ENCODE measurements around the gene BTF3.

DNA sequence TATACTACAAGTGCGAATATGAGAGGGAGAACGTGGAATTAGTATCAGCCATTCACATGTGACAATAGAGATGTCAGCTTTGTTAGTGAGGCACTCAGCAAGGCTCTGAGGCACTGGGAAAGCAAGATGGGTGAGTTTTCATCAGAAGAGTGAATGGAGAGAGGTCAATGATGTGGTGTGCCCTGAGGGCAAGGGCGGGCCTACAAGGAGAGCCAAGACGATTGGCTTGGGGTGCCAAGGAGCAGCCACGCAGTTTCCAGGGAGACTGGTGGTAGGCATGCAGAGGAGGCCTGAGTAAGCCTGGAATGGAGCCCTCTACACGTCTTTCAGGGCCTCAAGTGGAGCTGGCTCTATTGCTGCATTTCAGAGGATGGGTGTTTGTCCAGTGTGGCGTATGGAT, 24.7 kb downstream of the BTF3 start:
- TF ChIP-seq, protein P1, sequence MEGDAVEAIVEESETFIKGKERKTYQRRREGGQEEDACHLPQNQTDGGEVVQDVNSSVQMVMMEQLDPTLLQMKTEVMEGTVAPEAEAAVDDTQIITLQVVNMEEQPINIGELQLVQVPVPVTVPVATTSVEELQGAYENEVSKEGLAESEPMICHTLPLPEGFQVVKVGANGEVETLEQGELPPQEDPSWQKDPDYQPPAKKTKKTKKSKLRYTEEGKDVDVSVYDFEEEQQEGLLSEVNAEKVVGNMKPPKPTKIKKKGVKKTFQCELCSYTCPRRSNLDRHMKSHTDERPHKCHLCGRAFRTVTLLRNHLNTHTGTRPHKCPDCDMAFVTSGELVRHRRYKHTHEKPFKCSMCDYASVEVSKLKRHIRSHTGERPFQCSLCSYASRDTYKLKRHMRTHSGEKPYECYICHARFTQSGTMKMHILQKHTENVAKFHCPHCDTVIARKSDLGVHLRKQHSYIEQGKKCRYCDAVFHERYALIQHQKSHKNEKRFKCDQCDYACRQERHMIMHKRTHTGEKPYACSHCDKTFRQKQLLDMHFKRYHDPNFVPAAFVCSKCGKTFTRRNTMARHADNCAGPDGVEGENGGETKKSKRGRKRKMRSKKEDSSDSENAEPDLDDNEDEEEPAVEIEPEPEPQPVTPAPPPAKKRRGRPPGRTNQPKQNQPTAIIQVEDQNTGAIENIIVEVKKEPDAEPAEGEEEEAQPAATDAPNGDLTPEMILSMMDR (IDR thresholded peaks at IDR 0.05 in 8 of 11, conservative IDR thresholded peaks at IDR 0.05 in 3 of 11): no peak
- no peak for TF ChIP-seq POLR2A (IDR thresholded peaks at IDR 0.05)

Data from spleen (tissue), 7 donors.